IPS-NIHi11 (cell line): Measurements from ENCODE around the gene PSMB4.
"Not testable (repeated sequence)": the region's sequence is repeated elsewhere in the genome, so short reads cannot be mapped to it uniquely, and the experiment has no call there.

Source experiments
- DNase-seq: peaks from one replicate; pipeline ENCODE4 v3.0.0; 2012; ENCODE audit warnings: mixed read lengths, low spot score

The PSMB4 gene

DNA sequence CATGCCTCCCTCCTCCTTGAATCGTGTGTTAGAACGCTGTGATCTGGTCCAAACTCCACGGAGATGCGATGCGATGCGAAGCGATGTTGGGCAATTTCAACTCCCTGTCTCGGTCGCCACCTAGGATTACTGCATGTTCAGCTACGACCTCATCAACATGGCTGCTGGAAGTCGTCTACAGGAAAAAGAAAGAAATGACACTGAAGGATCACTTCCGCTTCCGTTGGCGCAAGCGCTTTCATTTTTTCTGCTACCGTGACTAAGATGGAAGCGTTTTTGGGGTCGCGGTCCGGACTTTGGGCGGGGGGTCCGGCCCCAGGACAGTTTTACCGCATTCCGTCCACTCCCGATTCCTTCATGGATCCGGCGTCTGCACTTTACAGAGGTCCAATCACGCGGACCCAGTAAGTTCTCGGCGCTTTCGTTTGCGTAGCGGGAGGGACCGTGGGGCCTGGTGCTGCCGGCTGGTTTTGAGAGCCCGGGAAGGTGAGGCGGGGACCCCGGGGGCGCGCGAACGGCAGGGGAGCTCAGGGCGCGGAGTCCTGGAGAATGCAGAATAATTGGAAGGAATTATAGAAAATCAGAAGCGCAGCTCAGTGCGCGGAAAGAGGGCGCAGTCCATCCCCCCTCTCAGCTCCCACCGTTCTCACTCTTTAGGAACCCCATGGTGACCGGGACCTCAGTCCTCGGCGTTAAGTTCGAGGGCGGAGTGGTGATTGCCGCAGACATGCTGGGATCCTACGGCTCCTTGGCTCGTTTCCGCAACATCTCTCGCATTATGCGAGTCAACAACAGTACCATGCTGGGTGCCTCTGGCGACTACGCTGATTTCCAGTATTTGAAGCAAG is at the start of gene PSMB4:
Gene PSMB4 (plus strand): TSS at position 250 of the 848 bp plus-strand sequence. CDS start 15 bp downstream, at position 265.
- peak; percentile 87 for DNase-seq

DNA sequence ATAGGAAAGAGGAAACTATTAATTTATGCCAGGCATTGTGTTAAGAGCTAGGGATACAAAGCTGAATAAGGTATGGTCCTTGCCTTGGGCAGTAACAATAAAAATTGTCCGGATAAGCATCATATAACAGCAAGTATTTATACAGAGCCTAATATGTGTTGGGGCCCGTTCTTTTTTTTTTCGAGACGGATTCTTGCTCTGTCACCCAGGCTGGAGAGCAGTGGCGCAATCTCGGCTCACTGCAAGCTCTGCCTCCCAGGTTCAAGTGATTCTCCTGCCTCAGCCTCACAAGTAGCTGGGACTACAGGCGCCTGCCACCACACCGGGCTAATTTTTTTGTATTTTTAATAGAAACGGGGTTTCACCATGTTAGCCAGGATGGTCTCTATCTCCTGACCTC is 49.0 kb upstream of the PSMB4 start:
- DNase-seq, result not testable (repeated sequence)

DNA sequence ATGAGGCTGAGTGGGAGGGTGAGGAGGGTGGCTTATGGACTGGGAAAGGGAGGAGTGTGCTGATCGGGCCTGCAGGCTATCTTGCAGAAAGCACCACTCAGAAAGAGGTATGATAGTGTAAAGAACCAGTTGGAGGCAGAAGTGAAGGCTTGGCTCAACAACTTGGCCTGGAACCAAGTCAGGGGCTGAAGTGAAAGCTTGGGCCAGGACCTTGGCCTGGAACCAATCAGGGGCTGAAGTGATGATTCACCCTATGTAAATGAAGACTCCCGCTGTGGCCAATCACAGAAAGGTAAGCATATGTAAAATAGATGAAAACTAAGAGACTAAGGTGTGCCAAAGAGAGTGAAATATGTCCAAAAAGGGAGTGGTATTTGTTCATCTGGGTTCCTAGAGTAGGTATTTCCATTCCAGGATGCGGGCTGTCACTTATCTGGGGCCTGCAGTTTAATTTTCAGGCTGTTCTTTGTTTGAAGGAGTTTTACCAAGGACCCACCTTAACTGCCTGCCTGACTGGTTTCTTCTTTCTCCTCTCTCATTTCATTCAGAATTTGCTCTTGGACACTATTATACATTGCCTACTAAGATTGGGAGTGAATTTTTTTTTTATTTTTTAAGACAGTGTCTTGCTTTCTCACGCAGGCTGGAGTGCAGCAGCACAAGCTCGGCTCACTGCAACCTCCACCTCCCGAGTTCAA is 47.2 kb upstream of the PSMB4 start:
- DNase-seq, result no peak

DNA sequence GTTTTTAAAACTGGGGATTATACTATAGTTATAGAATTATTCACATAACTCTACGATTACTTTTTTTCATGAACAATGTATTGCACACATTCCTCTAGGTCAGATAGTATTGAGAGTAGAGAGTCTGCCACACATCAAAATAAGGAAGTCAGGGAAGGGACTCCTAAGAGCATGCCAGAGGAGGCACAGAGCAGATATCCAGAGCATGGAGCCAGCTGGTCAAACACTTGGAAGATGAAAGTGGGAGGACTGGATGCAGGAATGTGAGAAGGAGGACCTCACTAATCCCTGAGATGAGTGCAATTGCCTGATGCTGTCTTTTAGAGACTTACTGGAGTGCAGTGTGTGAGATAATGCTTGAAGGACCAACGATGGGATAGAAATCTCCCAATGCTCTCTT is 42.7 kb upstream of the PSMB4 start:
- DNase-seq, result no peak

DNA sequence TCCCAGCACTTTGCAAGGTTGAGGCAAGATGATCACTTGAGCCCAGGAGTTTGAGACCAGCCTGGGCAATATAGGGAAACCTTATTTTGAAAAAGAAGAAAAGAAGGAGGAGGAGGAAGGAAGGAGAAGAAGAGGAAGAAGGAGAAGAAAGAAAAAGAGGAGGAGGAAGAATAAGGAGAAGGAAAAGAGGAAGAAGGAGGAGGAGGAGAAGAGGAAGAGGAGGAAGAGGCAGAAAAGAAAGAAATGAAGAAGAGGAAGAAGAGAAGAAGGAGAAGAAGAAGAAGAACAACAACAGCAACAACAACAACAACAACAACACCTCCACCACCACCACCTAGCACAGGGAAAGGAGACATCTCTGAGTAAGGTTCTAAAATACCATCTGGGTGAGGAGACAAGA is 37.5 kb upstream of the PSMB4 start:
- DNase-seq, result no peak

DNA sequence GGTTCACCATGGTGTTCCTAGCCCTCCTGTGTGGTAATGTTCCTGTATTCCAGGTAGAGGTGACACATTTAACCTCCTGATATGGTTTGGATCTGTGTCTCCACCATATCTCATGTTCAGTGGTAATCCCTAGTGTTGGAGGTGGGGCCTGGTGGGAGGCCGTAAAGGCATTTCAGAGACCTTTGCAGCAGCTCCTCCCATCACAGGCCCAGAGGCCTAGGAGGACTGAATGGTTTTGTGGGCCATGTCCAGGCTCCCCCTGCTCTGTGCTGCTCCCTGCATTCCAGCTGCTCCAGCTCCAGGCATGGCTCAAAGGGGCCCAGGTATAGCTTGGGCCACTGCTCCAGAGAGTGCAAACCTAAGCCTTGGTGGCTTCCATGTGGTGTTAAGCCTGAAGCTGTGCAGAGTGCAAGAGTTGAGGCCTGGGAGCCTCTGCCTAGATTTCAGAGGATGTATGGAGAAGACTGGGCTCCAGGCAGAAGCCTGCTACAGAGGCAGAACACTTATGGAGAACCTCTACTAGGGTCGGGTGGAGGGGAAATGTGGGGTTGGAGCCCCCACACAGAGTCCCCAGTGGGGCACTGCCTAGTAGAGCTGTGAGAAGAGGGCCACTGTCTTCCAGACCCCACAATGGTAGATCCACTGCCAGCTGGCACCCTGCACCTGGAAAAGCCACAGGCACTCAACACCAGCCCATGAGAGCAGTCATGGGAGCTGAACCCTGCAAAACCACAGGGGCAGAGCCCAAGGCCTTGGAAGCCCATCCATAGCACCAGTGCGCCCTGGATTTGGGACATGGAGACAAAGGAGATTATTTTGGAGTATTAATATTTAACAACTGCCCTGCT is 36.8 kb upstream of the PSMB4 start:
- no peak for DNase-seq

DNA sequence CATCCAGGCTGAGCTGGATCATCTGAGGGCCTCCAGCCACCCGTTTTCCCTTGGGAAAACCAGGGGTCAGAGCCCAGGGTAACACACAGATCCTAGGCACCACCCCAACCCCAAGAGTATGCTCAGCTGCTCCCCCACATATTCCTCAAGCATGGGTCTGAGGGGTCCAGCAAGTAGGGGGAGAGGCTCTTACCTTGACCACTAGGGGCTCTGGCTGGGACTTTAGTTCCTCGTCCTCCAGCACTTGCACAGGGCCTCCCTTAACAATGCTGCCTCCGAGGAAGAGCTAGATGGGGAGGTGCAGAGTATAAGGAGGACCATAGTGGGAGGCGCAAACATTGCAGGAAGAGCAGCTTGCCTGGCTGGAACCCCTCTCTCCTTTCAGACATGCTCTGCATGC is 34.4 kb upstream of the PSMB4 start:
- no peak for DNase-seq

DNA sequence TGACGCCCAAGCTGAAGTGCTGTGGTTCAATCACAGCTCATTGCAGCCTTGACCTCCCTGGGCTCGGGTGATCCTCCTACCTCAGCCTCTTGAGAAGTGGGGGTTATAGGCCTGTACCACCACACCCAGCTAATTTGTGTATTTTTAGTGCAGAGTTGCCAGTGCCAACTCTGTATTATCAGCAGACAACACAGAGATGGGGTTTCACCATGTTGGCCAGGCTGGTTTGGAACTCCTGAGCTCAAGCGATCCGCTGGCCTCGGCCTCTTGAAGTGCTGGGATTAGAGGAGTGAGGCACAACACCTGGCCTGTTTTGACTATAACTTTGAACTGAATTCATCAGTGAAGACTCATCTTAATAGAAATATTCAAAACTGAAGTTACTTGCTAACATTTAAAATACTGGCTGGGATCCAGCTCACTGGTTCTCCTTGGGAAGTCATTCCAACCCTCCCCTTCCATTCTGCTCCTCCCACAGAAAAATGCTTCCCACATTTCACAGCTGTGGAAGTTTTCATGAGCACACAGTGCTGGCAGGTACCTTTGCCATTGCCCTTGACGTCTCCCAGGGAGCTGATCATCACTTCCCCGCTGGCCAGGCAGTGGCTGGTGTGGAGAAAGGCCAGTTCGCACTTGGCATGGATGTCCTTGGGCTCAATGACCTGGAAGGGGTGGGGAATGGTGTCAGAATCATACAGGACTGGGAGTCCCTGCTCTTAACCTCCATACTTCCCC is 31.5 kb upstream of the PSMB4 start:
- no peak for DNase-seq

DNA sequence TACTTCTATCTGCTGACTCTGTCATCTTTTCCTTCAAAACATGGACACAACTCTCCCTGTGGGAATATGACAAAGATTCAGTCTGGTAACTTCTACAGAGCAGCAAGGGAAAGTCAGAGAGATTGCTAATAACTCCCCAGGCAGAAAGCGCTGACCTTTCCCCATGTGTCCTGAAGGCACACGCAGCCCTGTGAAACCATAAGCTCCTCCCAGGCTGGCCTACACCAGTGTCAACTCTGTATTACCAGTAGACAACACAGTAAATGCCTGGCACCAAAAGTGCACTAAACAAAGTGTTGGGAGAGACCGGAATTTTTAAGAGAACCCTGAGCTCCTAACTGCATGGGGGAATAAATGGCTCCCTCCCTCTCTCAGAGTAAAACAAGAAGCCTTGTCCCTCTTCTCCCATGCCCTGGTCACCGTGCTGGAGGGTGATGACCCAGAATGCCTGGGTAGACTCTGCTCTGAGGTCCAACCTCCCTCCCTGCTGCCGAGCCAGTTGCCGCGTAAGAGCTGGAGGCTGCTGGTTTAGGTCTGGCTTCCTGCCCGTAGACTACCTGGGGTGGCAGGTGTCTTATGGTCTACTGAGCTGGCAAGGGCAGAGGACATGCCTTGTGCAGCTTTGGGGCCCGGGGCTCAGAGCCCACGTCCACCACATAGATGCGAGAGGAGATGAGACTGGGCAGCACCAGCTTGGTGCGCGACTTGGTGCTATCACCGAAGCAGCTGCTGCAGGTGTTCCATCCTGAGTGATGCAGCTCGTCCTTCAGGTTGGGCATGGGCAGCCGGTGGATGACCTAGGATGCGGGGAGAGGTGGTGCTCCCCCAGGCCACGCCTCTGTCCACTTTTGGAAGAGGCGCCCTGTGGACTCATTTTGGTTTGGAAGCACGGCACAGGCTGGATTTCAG is 30.7 kb upstream of the PSMB4 start:
- DNase-seq, result no peak

DNA sequence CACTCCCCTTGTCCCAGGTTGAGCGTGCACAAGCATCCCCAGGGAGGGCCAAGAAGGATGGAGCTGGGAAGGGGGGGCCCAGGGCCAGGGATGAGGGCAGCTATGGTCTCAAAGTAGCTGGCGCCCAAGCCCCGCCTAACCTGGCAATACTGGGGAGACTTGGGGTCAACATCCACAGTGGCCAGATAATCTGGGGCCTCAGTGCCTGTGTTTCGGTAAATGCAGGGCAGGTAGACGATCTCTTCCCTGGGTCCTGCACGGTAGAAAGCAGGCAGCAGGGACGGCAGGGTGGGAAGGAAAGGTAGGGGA is 30.1 kb upstream of the PSMB4 start:
- no peak for DNase-seq

DNA sequence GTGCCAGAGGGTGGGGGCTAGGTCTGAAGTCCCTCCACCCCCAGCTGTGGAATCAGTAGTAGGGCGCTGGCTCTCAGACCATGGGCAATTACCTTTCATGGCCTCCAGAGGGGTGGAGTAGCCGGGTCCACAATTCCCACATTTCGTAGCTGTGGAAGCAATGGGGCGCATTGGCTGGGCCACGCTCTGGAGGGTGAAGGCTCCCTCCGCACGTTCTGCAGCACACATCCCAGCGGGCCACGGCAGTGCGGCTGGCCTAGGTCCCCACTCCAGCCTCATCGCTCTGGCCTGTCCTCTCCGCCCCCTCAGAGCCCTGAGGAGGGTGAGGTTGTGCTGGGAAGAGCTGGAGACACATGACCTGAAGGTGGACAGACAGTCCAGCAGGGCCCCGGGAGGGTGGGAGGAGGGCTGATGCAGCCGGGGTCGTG is 29.7 kb upstream of the PSMB4 start:
- no peak for DNase-seq

DNA sequence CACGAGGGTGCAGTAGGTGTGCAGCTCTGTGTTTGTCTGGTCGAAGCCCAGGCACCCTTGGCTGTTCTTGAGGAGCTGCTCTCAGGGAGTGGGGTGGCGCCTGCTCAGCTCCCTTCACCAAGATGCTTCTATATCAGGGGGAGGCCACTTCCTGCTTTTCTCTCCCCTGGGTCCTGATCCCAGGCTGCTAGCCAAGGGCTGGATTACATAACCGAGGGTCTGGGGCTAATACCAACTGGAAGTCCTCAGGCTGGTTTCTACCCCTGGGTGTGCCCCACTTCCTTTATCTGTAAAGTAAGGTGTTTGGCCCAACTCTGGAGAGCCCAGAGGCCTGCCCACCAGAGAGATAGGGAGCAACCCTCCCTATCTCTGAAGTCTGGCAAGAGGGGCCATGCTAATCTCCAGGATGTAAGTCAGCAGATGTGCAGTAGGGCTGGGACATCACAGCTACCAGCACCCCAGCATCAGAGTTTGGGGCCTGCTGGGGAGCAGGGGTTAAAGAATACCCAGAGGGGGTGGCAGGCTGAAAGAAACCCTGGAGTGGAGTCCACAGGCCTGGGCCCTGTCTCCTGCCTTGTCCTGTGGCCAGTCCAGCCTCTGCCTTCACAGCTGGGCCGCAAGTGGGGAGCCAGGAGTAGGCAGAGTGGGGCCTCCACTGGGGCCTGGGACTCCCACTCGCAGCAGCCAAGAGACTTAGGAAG is 29.0 kb upstream of the PSMB4 start:
- no peak for DNase-seq

DNA sequence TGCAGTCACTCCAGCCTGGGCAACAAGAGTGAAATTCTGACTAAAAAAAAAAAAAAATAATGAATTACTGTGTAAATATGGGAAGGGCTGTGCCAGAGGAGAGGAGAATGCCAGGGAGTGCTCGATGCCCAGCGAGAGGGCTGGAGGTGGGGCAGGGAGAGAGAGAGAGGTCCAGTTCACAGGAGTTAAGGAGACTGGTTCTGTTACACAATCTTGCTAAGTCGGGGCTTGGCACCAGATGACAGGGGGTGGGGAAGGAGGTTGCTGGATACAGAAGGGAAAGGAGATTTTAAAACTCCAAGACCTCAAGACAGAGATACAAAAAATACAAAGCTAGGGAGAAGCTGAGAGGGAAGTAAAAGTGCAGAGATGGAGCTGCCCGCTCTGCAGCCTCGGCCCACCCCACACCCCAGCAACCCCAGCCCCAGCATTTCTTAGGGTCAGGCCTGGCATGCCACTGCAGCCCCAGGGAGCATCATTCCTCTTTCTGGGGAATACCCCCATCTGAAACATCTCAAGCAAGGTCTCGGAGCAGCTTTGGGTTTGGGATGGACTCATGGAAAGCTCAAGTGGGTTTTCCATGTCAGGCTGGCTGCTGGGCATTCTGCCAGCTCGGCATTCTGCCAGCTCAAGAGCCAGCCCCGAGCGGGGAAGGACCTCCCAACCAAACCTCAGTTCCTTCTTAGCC is 27.9 kb upstream of the PSMB4 start:
- DNase-seq, result no peak

DNA sequence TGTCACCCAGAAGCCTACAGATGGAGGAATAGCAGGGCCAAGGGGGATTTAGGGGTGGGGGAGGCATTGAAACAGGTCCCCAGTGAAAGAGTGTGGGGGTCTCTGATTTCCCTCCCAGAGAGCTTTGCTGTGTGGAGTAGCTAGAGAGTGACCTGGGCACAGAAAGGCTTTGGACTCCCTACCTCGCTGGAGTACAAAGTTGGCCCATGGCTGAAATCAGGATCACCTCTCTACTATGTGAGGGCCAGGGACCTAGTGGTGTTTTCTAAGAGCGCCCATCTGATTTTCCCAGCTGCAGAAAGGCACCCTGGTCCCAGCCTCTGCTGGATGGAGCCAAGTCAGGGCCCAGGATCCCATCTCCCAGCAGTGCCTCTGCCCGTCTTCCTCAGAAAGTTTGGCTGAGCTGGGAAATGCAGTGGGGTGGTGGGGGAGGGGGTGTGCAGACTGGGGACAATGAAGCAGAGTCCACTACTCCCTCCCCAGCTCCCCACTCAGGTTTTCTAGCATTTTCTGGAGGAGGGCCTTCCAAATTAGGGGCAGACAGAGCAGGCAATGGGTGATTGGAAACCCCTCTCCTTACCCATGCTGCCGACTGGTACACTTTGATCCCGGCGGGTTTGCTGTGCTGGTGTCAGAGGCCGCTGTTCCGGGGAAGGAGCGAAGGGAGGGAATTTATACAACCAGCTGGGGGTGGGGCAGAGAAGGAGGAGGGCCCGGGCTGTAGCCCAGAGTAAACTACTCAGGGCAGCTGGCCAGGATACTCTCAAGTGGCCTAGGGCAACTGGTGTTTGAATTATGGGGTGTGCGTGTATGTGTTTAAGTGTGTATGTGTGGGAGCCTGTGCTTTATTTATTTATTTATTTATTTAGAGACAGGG is 27.1 kb upstream of the PSMB4 start, which contains the start of gene SELENBP1:
Gene SELENBP1 (minus strand): TSS at position 648 of the 877 bp plus-strand sequence. CDS start 64 bp downstream, at position 584.
- DNase-seq, result peak; percentile 81

DNA sequence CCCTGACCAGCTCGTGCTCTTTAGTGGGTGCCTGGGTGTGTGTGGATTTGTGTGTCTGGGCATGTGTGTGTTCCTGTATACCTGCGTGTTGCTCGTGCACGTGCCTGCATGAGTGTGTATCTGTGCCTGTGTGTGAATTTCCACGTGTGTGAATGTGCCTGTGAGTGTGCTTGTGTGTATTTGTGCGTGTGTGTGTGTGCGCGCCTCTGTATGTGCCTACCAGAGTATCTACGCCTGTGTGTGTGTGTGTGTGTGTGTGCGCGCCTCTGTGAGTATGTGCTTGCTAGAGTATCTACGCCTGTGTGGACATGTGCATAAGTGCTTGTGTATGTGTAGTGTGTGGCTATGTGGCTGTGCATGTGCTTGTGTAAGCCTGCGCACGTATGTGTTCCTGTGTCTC is 26.2 kb upstream of the PSMB4 start:
- no peak for DNase-seq

DNA sequence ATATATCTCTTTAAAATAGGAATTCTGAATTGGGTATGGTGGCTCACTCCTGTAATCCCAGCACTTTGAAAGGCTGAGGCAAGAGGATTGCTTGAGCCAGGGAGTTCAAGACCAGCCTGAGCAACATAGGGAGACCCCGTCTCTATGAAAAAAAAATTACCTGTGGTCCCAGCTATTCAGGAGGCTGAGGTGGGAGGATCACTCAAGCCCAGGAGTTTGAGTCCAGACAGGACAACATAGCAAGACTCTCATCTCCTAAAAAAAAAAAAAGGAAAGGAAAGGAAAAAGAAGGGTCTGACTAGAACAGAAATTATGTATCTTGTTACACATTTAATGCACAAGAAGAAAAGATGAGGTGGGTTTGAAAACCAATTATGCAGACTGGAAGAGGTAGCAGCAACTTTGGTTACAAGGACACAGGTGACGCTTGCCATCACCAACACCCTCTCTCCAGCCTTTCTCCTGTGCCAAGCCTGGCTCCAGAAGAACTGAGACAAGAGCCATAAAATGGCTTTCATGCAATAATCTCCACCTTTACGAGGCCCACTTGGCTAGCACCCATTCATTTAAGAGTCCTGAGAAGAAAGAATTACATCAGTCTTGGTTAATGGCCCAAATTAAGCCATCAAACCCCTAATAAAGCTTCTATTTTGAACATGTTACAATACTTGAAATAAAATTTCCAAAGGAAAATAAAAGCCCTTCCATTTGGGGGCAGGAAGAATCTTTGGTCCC is 22.1 kb upstream of the PSMB4 start:
- DNase-seq, result no peak

DNA sequence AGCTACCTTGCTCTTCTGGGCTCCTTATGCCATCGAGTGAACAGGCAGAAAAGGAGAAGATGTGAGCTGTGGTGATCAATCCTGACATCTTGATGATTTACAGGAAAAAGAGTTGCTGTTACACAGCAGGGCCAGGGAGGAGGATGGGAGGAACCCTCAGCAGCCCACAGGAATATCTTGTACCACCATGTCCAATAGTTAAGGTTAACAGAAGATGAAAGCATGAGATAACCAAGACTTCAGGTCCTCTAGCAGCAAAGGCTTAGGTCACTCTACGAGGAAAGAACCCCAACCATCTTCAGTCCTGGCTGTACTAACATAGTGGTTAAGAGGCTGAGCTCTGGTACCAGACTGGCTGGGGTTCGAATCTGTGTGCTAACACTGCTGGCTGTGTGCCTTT is 14.8 kb upstream of the PSMB4 start:
- DNase-seq, result no peak

DNA sequence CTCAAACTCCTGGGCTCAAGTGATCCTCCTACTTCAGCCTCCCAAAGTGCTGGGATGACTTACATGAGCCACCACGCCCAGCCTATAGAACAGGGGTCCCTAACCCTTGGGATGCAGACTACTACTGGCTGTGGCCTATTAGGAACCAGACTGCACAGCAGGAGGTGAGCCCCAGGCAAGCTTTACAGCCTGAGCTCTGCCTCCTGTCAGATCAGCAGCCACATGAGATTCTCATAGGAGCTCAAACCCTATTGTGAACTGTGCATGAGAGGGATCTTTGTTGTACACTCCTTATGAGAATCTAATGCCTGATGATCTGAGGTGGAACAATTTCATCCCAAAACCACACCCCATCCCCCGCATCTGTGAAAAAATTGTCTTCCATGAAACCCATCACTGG is 13.4 kb upstream of the PSMB4 start:
- no peak for DNase-seq
